ENCODE measurements around the gene IFNK.

GRCh38 chr9:27474305-27474704 is 49.8 kb upstream of the IFNK start:
- TF ChIP-seq CTCF (IDR thresholded peaks at IDR 0.05) (no peak), POLR2A (IDR thresholded peaks at IDR 0.05) (no peak)

All from heart left ventricle (tissue), 13 donors.